Chondrocyte (in vitro differentiated cells): ENCODE data around the gene CACNA1B. TPM values are rescaled to one million over a fixed set of nuclear protein-coding genes. Genes with fewer than 3 reads are reported as not detected.
A peak's percentile ranks its signal among the peaks of the same experiment; 100 is the strongest.

Experiments used
- DNase-seq: peaks from one replicate; pipeline ENCODE4 v3.0.0; 2021; ENCODE audit warnings: mixed read lengths, low spot score
- H3K27ac Mint-ChIP-seq: one replicate; pipeline ENCODE4 v1.8.0; 2021; ENCODE audit warnings: mild to moderate bottlenecking, moderate library complexity, mixed read lengths; ENCODE audit not compliant: unreplicated experiment
- H3K27me3 Mint-ChIP-seq: 2 replicates; pipeline ENCODE4 v1.8.0; 2021; ENCODE audit warnings: low read depth, mixed read lengths
- H3K36me3 Mint-ChIP-seq: 2 replicates; pipeline ENCODE4 v1.8.0; 2021; ENCODE audit warnings: low read depth, mixed read lengths
- H3K4me1 Mint-ChIP-seq: 2 replicates; pipeline ENCODE4 v1.8.0; 2021; ENCODE audit warnings: low read depth, mild to moderate bottlenecking, mixed read lengths
- H3K4me3 Mint-ChIP-seq: one replicate; pipeline ENCODE4 v1.8.0; 2021; ENCODE audit warnings: mild to moderate bottlenecking, moderate library complexity, mixed read lengths; ENCODE audit not compliant: unreplicated experiment
- H3K9me3 Mint-ChIP-seq: 2 replicates; pipeline ENCODE4 v1.8.0; 2021; ENCODE audit warnings: low read depth, mixed read lengths
- total RNA-seq: library from RNA; stranded (reverse); gene quantifications from 3 replicates; pipeline ENCODE4 v1.2.1, GENCODE V29; 2021
- TF ChIP-seq, protein P1 (sequence below): fragments of 200-600 bp; sonication (generic); IDR thresholded peaks from 2 replicates; pipeline ENCODE4 v1.5.0; 2021; ENCODE audit warnings: antibody characterized with exemption, mild to moderate bottlenecking, moderate library complexity

The CACNA1B gene
- total RNA-seq, 1 donor from 2014 or later: 3.7 TPM

GRCh38 chr9:138048184-138048583 lies 170.6 kb downstream of the CACNA1B start:
- Mint-ChIP-seq H3K27ac (no peak overlapping the region), H3K36me3 (no peaks in the 10 kb centered on the region), H3K4me3 (no peak overlapping the region), H3K4me1 (peaks cover 8% of the 10 kb centered on the region), H3K27me3 (no peaks in the 10 kb centered on the region), H3K9me3 (no peaks in the 10 kb centered on the region)
- peak; percentile 43 for DNase-seq
- TF ChIP-seq, protein P1, sequence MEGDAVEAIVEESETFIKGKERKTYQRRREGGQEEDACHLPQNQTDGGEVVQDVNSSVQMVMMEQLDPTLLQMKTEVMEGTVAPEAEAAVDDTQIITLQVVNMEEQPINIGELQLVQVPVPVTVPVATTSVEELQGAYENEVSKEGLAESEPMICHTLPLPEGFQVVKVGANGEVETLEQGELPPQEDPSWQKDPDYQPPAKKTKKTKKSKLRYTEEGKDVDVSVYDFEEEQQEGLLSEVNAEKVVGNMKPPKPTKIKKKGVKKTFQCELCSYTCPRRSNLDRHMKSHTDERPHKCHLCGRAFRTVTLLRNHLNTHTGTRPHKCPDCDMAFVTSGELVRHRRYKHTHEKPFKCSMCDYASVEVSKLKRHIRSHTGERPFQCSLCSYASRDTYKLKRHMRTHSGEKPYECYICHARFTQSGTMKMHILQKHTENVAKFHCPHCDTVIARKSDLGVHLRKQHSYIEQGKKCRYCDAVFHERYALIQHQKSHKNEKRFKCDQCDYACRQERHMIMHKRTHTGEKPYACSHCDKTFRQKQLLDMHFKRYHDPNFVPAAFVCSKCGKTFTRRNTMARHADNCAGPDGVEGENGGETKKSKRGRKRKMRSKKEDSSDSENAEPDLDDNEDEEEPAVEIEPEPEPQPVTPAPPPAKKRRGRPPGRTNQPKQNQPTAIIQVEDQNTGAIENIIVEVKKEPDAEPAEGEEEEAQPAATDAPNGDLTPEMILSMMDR: no peak

DNA sequence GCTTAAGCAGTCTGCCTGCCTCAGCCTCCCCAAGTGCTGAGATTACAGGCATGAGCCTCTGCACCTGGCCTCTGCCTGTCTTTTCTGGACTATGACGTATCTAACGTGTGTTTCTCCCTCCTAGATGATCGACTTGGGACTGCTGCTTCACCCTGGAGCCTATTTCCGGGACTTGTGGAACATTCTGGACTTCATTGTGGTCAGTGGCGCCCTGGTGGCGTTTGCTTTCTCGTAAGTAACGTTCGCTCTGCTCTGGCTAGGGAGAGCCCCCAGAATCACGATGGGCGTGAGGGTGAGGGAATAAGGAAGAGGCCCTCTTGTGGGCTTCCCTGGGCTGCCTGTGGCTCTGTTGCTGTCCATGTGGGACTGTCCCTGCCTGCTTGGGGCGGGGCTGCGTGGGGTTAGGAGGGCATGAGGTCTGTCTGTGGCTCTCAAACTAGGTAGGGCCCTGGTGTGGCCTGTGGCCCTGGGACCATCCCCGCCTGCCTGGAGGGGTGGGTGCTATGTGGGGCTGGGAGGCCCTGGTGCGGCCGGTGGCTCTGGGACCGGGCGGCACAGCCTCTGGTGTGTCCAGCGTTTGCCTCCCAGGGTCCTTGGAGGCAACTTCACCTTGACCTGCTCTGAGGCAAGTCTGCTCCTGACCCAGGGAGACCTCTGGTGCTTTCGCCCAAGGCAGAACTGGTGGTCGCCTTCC lies 171.7 kb downstream of the CACNA1B start:
- H3K4me1 Mint-ChIP-seq: peaks cover 8% of the 10 kb centered on the region

GRCh38 chr9:138049779-138050471 lies 172.3 kb downstream of the CACNA1B start:
- DNase-seq: peak; percentile 86
- H3K27ac Mint-ChIP-seq: no peak overlapping the region
- no peaks in the 10 kb centered on the region for H3K36me3 Mint-ChIP-seq
- H3K4me3 Mint-ChIP-seq: no peak overlapping the region
- TF ChIP-seq, protein P1: no peak
- H3K27me3 Mint-ChIP-seq: no peaks in the 10 kb centered on the region
- no peaks in the 10 kb centered on the region for H3K9me3 Mint-ChIP-seq
- peaks cover 8% of the 10 kb centered on the region for H3K4me1 Mint-ChIP-seq

More for the DNA sequence above, 171.7 kb downstream of the CACNA1B start:
- DNase-seq: peak; percentile 68
- TF ChIP-seq, protein P1: no peak
- H3K36me3 Mint-ChIP-seq: no peaks in the 10 kb centered on the region
- no peak overlapping the region for H3K27ac Mint-ChIP-seq
- H3K4me3 Mint-ChIP-seq: no peak overlapping the region
- no peaks in the 10 kb centered on the region for H3K27me3 Mint-ChIP-seq
- no peaks in the 10 kb centered on the region for H3K9me3 Mint-ChIP-seq

DNA sequence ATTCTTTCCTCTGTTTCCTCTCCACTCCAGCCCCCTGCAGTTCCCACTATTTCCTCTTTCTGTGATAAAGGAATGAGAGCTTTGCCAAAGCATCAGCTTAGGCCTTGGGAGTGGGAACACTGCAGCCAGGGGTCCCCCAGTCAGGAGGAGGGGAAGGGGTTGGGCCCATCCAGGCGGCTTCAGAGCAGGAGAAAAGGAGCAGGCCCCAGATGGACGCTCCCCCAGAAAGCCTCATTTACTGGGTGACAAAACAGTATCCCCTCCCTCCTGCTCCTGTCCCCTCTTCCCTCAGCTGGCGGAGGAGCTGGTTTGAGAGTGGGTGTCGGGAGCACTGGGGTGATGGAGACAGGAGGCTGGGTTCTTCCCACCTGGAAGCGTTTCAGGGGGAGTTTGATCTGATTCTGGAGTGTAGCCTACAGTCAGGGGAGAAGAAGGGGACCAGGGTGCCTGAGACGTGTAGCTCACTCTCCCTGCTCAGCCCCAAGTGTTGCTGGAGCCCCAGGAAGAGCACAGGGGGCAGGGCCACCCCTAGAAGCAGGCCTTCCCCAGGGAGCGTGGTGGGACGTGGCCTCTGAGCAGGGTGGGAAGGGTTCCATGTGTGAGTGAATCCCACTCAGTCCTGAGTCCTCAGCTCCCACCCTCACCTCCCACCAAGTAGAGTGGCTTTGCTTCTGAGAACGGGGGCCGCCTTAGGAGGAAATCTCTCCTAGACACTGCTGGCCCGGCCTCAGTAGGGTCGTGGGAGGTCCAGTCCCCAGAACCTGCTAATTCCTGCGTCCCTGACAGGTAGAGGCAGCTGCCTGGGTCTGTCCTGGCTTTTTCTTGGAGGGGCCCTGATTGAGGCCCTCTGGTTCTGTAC lies 173.1 kb downstream of the CACNA1B start:
- no peaks in the 10 kb centered on the region for H3K36me3 Mint-ChIP-seq
- TF ChIP-seq, protein P1: no peak
- peak; percentile 67 for DNase-seq
- no peaks in the 10 kb centered on the region for H3K27me3 Mint-ChIP-seq
- no peak overlapping the region for H3K4me3 Mint-ChIP-seq
- no peak overlapping the region for H3K27ac Mint-ChIP-seq
- peaks cover 8% of the 10 kb centered on the region for H3K4me1 Mint-ChIP-seq
- no peaks in the 10 kb centered on the region for H3K9me3 Mint-ChIP-seq
